NT2/D1 (cell line): Measurements from ENCODE around the gene ELP5.

ENCODE experiments used
- DNase-seq: peaks from one replicate; pipeline ENCODE4 v3.0.0-alpha.2; 2011; ENCODE audit warnings: low read depth, low spot score
- H3K27me3 ChIP-seq: 2 replicates; pipeline ENCODE4 v1.6.0; 2011; ENCODE audit warnings: mild to moderate bottlenecking; ENCODE audit not compliant: insufficient read length, insufficient read depth
- H3K36me3 ChIP-seq: 2 replicates; pipeline ENCODE4 v1.6.1; 2011; ENCODE audit warnings: mild to moderate bottlenecking, low read length, mixed read lengths; ENCODE audit not compliant: insufficient read depth, insufficient read length
- H3K4me1 ChIP-seq: 2 replicates; pipeline ENCODE4 v1.5.1; 2011; ENCODE audit not compliant: insufficient read depth, insufficient read length
- H3K4me3 ChIP-seq: 2 replicates; pipeline ENCODE4 v1.5.1; 2011; ENCODE audit warnings: low read depth; ENCODE audit not compliant: insufficient read length
- H3K9ac ChIP-seq: 2 replicates; pipeline ENCODE4 v1.6.0; 2011; ENCODE audit warnings: low read depth; ENCODE audit not compliant: insufficient read length
- H3K9me3 ChIP-seq: 2 replicates; pipeline ENCODE4 v1.5.1; 2011; ENCODE audit warnings: mild to moderate bottlenecking, low read length; ENCODE audit not compliant: insufficient read depth
- SUZ12 ChIP-seq: IDR thresholded peaks from 2 replicates; pipeline ENCODE4 v1.6.1; 2011; ENCODE audit not compliant: insufficient read length, insufficient read depth; ENCODE audit errors: extremely low read depth
- YY1 ChIP-seq: IDR thresholded peaks from 2 replicates; pipeline ENCODE4 v1.6.1; 2011; ENCODE audit not compliant: insufficient read length, insufficient read depth
- ZNF274 ChIP-seq: IDR thresholded peaks from 2 replicates; pipeline ENCODE4 v1.6.1; 2011; ENCODE audit warnings: mild to moderate bottlenecking, low read depth, low read length

Gene ELP5

DNA sequence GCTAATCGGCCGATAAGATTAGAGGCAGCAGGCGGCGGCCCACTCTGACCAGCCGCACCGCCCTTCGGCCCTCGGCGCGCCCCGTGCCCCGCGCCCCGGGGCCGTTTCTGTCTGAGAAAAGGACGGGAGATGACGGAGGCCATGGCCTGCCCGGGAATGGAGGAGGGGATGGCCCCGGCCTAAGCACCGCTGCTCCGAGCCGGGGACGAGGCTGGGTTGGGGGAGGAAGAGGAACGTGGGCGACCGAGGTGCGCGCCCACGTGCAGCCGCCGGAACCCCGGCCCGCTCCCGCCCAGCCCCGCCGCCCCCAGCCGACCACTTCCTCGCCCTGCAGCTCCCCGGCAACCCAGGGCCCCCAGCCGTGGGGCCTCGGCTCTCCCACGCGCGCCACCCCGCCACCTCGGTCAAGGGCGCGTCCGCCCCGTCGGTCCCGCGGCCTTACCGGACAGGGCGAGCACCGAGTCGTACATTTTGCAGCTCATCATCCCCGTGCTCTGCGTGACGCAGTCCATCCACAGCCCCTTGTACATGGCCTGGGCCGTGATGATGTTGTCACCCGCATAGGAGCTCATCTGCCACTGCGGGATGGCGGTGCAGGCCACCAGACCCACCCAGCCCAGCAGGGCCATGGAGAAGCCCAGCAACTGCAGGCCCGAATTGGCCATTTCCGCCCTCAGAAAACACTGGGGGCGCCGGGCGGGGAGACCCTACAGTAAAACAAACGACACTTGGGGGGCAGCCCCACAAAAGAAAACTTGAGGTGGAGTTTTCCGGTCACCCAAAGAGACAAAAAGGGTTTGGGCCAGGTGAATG is 9.6 kb downstream of the ELP5 start:
- H3K4me3 ChIP-seq: peak overlapping the region; percentile 59
- H3K27me3 ChIP-seq: peaks cover 34% of the 10 kb centered on the region
- H3K36me3 ChIP-seq: peaks cover 32% of the 10 kb centered on the region
- no peak for DNase-seq
- H3K4me1 ChIP-seq: peaks cover 2% of the 10 kb centered on the region
- H3K9ac ChIP-seq: peak overlapping the region; percentile 81
- TF ChIP-seq SUZ12 (no peak), YY1 (no peak), ZNF274 (no peak)
- no peaks in the 10 kb centered on the region for H3K9me3 ChIP-seq

- peaks cover 34% of the 10 kb centered on the region for H3K27me3 ChIP-seq
- H3K4me1 ChIP-seq: peaks cover 2% of the 10 kb centered on the region
- peaks cover 25% of the 10 kb centered on the region for H3K36me3 ChIP-seq
- H3K9me3 ChIP-seq: no peaks in the 10 kb centered on the region
- peak within 1 kb of the TSS; percentile 81 for H3K9ac ChIP-seq
- H3K4me3 ChIP-seq: peak within 1 kb of the TSS; percentile 59
- TF ChIP-seq YY1 (no peak), ZNF274 (no peak), SUZ12 (no peak)
- DNase-seq: no peak
These were observed 10.3 kb downstream of the ELP5 start, which contains the start of gene CLDN7 for GRCh38 chr17:7262192-7262934. Gene CLDN7 (minus strand): TSS chr17:7262478. CDS start chr17:7262043, 435 bp downstream.

- Histone ChIP-seq H3K27me3 (peaks cover 34% of the 10 kb centered on the region), H3K4me1 (peaks cover 2% of the 10 kb centered on the region), H3K4me3 (peak overlapping the region; percentile 59), H3K9me3 (no peaks in the 10 kb centered on the region), H3K9ac (peak overlapping the region; percentile 79), H3K36me3 (peaks cover 19% of the 10 kb centered on the region)
- no peak for DNase-seq
- no peak for TF ChIP-seq YY1
- TF ChIP-seq SUZ12: no peak
- TF ChIP-seq ZNF274: no peak
These were observed 11.2 kb downstream of the ELP5 start for GRCh38 chr17:7262935-7263800.

DNA sequence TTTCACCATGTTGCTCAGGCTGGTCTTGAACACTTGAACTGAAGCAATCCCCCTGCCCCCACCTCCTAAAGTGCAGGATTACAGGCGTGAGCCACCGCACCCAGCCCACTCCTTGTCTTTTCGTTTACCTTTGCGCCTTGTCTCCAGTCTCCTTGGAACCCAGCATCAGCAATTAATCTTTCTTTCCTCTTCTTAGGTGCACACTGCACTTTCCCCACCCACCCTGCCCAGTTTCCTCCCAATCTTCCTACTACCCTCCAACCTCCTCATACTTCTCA is 11.7 kb downstream of the ELP5 start:
- H3K27me3 ChIP-seq: peaks cover 34% of the 10 kb centered on the region
- H3K9ac ChIP-seq: peak overlapping the region; percentile 79
- TF ChIP-seq SUZ12 (no peak), ZNF274 (no peak), YY1 (no peak)
- H3K4me1 ChIP-seq: peaks cover 2% of the 10 kb centered on the region
- peak overlapping the region; percentile 59 for H3K4me3 ChIP-seq
- no peak for DNase-seq
- H3K36me3 ChIP-seq: peaks cover 15% of the 10 kb centered on the region
- H3K9me3 ChIP-seq: no peaks in the 10 kb centered on the region

DNA sequence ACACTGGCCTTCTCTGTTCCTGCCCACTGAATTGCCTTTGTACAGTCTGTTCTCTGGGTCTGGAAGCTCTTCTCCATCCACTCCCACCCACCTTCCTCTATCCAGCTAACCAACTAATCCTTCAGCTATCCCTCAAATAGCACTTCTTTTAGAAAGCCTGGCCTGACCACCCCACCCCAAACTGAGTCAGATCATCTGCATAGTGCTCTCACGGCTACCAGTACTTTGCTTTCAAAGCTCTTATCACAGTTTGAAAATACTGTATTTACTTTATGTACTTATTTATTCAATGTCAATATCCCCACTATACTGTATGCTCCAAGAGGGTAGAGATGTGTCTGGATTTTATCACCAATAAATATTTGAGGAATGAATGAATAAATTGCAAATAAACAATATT is 14.8 kb downstream of the ELP5 start:
- peaks cover 21% of the 10 kb centered on the region for H3K27me3 ChIP-seq
- peaks cover 2% of the 10 kb centered on the region for H3K4me1 ChIP-seq
- no peak overlapping the region for H3K4me3 ChIP-seq
- H3K36me3 ChIP-seq: no peaks in the 10 kb centered on the region
- no peak overlapping the region for H3K9ac ChIP-seq
- no peak for DNase-seq
- no peaks in the 10 kb centered on the region for H3K9me3 ChIP-seq
- TF ChIP-seq ZNF274: no peak

GRCh38 chr17:7279448-7279847 is 27.4 kb downstream of the ELP5 start:
- no peaks in the 10 kb centered on the region for H3K9me3 ChIP-seq
- H3K9ac ChIP-seq: no peak overlapping the region
- H3K4me3 ChIP-seq: no peak overlapping the region
- no peaks in the 10 kb centered on the region for H3K36me3 ChIP-seq
- no peak for DNase-seq
- TF ChIP-seq YY1 (no peak), ZNF274 (no peak), SUZ12 (no peak)
- H3K27me3 ChIP-seq: peaks cover 14% of the 10 kb centered on the region
- H3K4me1 ChIP-seq: no peaks in the 10 kb centered on the region

DNA sequence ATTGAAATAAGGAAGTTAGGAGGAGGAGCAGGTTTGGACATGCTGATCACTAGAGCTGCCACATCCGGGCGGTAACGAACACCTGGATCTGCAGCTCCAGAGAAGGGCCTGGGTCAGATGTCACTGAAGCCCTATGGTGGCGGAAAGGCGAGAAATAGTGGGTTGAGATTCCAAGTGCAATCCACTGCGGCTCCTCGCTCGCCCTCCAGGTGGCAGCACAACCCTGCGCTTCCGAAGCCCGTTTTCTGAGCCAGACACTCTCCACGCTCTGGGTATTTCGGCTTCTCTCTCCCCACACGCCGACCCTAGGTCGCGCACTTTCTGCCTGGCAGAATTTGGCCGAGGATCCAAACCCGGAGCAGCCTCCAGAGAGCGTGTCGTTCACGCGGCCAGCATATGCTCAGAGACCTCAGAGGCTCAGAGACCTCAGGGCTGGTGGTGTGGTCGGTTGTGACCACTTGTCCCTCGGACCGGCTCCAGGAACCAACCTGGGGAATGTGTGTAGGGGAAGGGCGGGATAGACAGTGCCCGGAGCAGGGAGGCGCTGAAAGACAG is 28.6 kb downstream of the ELP5 start:
- no peak for TF ChIP-seq SUZ12
- no peak for TF ChIP-seq YY1
- no peak for TF ChIP-seq ZNF274
- Histone ChIP-seq H3K9me3 (no peaks in the 10 kb centered on the region), H3K9ac (peak overlapping the region; percentile 79), H3K36me3 (no peaks in the 10 kb centered on the region), H3K4me3 (peak overlapping the region; percentile 33), H3K27me3 (peaks cover 14% of the 10 kb centered on the region), H3K4me1 (no peaks in the 10 kb centered on the region)
- DNase-seq: peak; percentile 63
